Measurements from ENCODE around the gene TBC1D3B. TPM values are rescaled to one million over a fixed set of nuclear protein-coding genes. Genes with fewer than 3 reads are reported as not detected.
"Not testable (repeated sequence)": the region's sequence is repeated elsewhere in the genome, so short reads cannot be mapped to it uniquely, and the experiment has no call there.

The TBC1D3B gene
- total RNA-seq, 1 experiment from 2014 or later = 12.5 TPM

GRCh38 chr17:36188891-36189306 lies 12.5 kb upstream of the TBC1D3B start:
- POLR2A ChIA-PET = no interaction called here
- no peak for TF ChIP-seq CTCF (IDR thresholded peaks at IDR 0.05; ENCODE audit: insufficient read depth in 1 of 2, low read depth in 1 of 2, low read length in 1 of 2, severe bottlenecking in 1 of 2, unreplicated experiment in 1 of 2)
- H3K36me3 ChIP-seq (ENCODE audit: control insufficient read depth, insufficient read depth, low read length) = no peaks in the 10 kb centered on the region
- Mint-ChIP-seq H3K4me3 (ENCODE audit: unreplicated experiment) (no peak overlapping the region), H3K9me3 (ENCODE audit: unreplicated experiment) (no peaks in the 10 kb centered on the region), H3K27me3 (ENCODE audit: insufficient read depth, unreplicated experiment) (peaks cover 22% of the 10 kb centered on the region), H3K27ac (ENCODE audit: unreplicated experiment) (no peak overlapping the region), H3K4me1 (ENCODE audit: low read depth, unreplicated experiment) (no peaks in the 10 kb centered on the region), H3K36me3 (ENCODE audit: insufficient read depth, unreplicated experiment) (no peaks in the 10 kb centered on the region)
- H3K9me3 ChIP-seq = no peaks in the 10 kb centered on the region
- H3K4me1 ChIP-seq = no peaks in the 10 kb centered on the region
- H3K4me3 ChIP-seq (ENCODE audit: low read depth, low read length) = no peak overlapping the region
- CTCF ChIA-PET = no interaction called here
- DNase-seq = no peak
- no TSS peak for BruUV-seq (replicated peaks)
- peaks cover 1% of the 10 kb centered on the region; the same call in 1 of the 2 replicates for H3K27me3 ChIP-seq (replicated peaks; ENCODE audit: control insufficient read depth, insufficient read depth, low read length)
- intact Hi-C loops (cut with micrococcal nuclease; ENCODE audit: unreplicated experiment) = no loop called here

GRCh38 chr17:36187943-36188665 lies 11.7 kb upstream of the TBC1D3B start:
- intact Hi-C loops (cut with micrococcal nuclease; ENCODE audit: unreplicated experiment); BruUV-seq (replicated peaks); H3K4me3 Mint-ChIP-seq (ENCODE audit: unreplicated experiment); POLR2A ChIA-PET; H3K27me3 ChIP-seq (replicated peaks; ENCODE audit: control insufficient read depth, insufficient read depth, low read length); H3K27ac Mint-ChIP-seq (ENCODE audit: unreplicated experiment); H3K9me3 ChIP-seq; DNase-seq; H3K36me3 Mint-ChIP-seq (ENCODE audit: insufficient read depth, unreplicated experiment); H3K9me3 Mint-ChIP-seq (ENCODE audit: unreplicated experiment); CTCF ChIA-PET; H3K4me1 Mint-ChIP-seq (ENCODE audit: low read depth, unreplicated experiment); H3K36me3 ChIP-seq (ENCODE audit: control insufficient read depth, insufficient read depth, low read length); H3K4me1 ChIP-seq; H3K4me3 ChIP-seq (ENCODE audit: low read depth, low read length): not testable (repeated sequence)
- H3K27me3 Mint-ChIP-seq (ENCODE audit: insufficient read depth, unreplicated experiment) = peaks cover 19% of the 10 kb centered on the region

- BruUV-seq (replicated peaks); H3K4me1 ChIP-seq; H3K9me3 ChIP-seq; H3K36me3 Mint-ChIP-seq (ENCODE audit: insufficient read depth, unreplicated experiment); POLR2A ChIA-PET; H3K4me3 Mint-ChIP-seq (ENCODE audit: unreplicated experiment); intact Hi-C loops (cut with micrococcal nuclease; ENCODE audit: unreplicated experiment); DNase-seq; H3K27ac Mint-ChIP-seq (ENCODE audit: unreplicated experiment); H3K9me3 Mint-ChIP-seq (ENCODE audit: unreplicated experiment); H3K27me3 ChIP-seq (replicated peaks; ENCODE audit: control insufficient read depth, insufficient read depth, low read length); H3K4me1 Mint-ChIP-seq (ENCODE audit: low read depth, unreplicated experiment); CTCF ChIA-PET; H3K4me3 ChIP-seq (ENCODE audit: low read depth, low read length); H3K36me3 ChIP-seq (ENCODE audit: control insufficient read depth, insufficient read depth, low read length): not testable (repeated sequence)
- H3K27me3 Mint-ChIP-seq (ENCODE audit: insufficient read depth, unreplicated experiment) = peaks cover 20% of the 10 kb centered on the region
Measured at GRCh38 chr17:36186810-36187763, 10.7 kb upstream of the TBC1D3B start.

- no peak for TF ChIP-seq CTCF (IDR thresholded peaks at IDR 0.05; ENCODE audit: insufficient read depth in 1 of 2, low read depth in 1 of 2, low read length in 1 of 2, severe bottlenecking in 1 of 2, unreplicated experiment in 1 of 2)
- CTCF ChIA-PET = no interaction called here
- no TSS peak for BruUV-seq (replicated peaks)
- Histone ChIP-seq H3K36me3 (ENCODE audit: control insufficient read depth, insufficient read depth, low read length) (no peaks in the 10 kb centered on the region), H3K27me3 (replicated peaks; ENCODE audit: control insufficient read depth, insufficient read depth, low read length) (peaks cover 1% of the 10 kb centered on the region), H3K9me3 (no peaks in the 10 kb centered on the region), H3K4me1 (peaks cover 4% of the 10 kb centered on the region; the same call in 1 of the 2 replicates), H3K4me3 (ENCODE audit: low read depth, low read length) (no peak overlapping the region)
- Mint-ChIP-seq H3K36me3 (ENCODE audit: insufficient read depth, unreplicated experiment) (no peaks in the 10 kb centered on the region), H3K27ac (ENCODE audit: unreplicated experiment) (no peak overlapping the region), H3K4me1 (ENCODE audit: low read depth, unreplicated experiment) (no peaks in the 10 kb centered on the region), H3K27me3 (ENCODE audit: insufficient read depth, unreplicated experiment) (peaks cover 25% of the 10 kb centered on the region), H3K4me3 (ENCODE audit: unreplicated experiment) (no peak overlapping the region), H3K9me3 (ENCODE audit: unreplicated experiment) (no peaks in the 10 kb centered on the region)
- DNase-seq = no peak
- intact Hi-C loops (cut with micrococcal nuclease; ENCODE audit: unreplicated experiment) = no loop called here
- POLR2A ChIA-PET = no interaction called here
Measured at GRCh38 chr17:36185416-36185815, 9.0 kb upstream of the TBC1D3B start.
